Left ventricle myocardium inferior (tissue), 1 donor: ENCODE measurements around the gene CD82. TPM values are rescaled to one million over a fixed set of nuclear protein-coding genes. Genes with fewer than 3 reads are reported as not detected.

Experiments
- DNase-seq: peaks from one replicate; pipeline ENCODE4 v3.0.0-alpha.2; 2020
- H3K27ac ChIP-seq: fragments of 200-600 bp; replicated peaks from 2 replicates; pipeline ENCODE4 v1.8.0; 2021
- H3K27me3 ChIP-seq: fragments of 200-600 bp; 2 replicates; pipeline ENCODE4 v1.8.0; 2021; ENCODE audit warnings: low read depth
- H3K36me3 ChIP-seq: fragments of 200-600 bp; 2 replicates; pipeline ENCODE4 v1.8.0; 2021
- H3K4me1 ChIP-seq: fragments of 200-600 bp; 2 replicates; pipeline ENCODE4 v1.8.0; 2021
- H3K4me3 ChIP-seq: fragments of 200-600 bp; 2 replicates; pipeline ENCODE4 v1.8.0; 2021; ENCODE audit warnings: mild to moderate bottlenecking, moderate library complexity
- H3K9me3 ChIP-seq: fragments of 200-600 bp; replicated peaks from 2 replicates; pipeline ENCODE4 v1.8.0; 2021
- intact Hi-C: fragments of 100-400 bp; cut with micrococcal nuclease; formaldehyde crosslinking; loops from one replicate; pipeline ENCODE4 v1.11.0; 2022
- total RNA-seq: library from RNA; stranded (reverse); fragmentation: NEBNext Ultra II Directional; extraction: Animal tissue kit (Norgen Biotek cat#: 25700); gene quantifications from one replicate; pipeline ENCODE4 v1.2.1, GENCODE V29; 2021
- TF ChIP-seq, protein P1 (sequence below): fragments of 200-600 bp; IDR thresholded peaks from 2 replicates; pipeline ENCODE4 v1.8.0; 2021; ENCODE audit warnings: antibody characterized with exemption, mild to moderate bottlenecking, borderline replicate concordance
- donor health status: DM: no; HTN: yes; CAD: no; lungs with severe emphysema.

CD82 gene
- total RNA-seq, 1 donor from 2014 or later, result 49.6 TPM

DNA sequence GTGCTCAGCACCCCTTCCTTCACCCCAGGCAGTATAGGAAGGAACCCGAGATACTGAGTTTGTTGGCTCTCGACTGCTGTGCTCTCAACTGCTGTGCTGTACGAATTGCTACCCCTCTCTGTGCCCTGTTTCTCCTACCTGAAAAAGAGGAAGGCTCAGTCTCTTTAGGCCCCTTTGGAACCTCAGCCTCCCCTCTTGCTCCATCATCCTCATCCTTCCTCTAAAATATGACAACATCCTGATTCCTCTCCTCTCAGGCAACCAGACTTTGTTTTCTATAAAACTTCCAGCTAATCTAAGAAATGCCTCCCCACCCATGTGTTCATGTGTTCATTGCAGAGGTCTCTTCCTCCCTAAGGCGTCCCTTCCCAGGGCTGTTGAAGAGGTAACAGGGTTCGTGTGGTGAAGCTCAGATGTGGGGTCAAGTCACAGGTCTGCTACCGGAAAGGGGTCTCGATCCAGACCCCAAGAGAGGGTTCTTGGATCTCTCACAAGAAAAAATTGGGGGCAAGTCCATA is 35.5 kb upstream of the CD82 start:
- Histone ChIP-seq H3K4me1 (peaks cover 9% of the 10 kb centered on the region), H3K4me3 (no peak overlapping the region), H3K27ac (no peak overlapping the region), H3K27me3 (peaks cover 10% of the 10 kb centered on the region), H3K9me3 (no peaks in the 10 kb centered on the region), H3K36me3 (no peaks in the 10 kb centered on the region)
- TF ChIP-seq, protein P1, sequence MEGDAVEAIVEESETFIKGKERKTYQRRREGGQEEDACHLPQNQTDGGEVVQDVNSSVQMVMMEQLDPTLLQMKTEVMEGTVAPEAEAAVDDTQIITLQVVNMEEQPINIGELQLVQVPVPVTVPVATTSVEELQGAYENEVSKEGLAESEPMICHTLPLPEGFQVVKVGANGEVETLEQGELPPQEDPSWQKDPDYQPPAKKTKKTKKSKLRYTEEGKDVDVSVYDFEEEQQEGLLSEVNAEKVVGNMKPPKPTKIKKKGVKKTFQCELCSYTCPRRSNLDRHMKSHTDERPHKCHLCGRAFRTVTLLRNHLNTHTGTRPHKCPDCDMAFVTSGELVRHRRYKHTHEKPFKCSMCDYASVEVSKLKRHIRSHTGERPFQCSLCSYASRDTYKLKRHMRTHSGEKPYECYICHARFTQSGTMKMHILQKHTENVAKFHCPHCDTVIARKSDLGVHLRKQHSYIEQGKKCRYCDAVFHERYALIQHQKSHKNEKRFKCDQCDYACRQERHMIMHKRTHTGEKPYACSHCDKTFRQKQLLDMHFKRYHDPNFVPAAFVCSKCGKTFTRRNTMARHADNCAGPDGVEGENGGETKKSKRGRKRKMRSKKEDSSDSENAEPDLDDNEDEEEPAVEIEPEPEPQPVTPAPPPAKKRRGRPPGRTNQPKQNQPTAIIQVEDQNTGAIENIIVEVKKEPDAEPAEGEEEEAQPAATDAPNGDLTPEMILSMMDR, result no peak
- intact Hi-C loops, result loop anchor here (10.0 kb wide), 2 partner anchors 395 to 435 kb away; partner anchors contain the start of gene EXT2
- no peak for DNase-seq

DNA sequence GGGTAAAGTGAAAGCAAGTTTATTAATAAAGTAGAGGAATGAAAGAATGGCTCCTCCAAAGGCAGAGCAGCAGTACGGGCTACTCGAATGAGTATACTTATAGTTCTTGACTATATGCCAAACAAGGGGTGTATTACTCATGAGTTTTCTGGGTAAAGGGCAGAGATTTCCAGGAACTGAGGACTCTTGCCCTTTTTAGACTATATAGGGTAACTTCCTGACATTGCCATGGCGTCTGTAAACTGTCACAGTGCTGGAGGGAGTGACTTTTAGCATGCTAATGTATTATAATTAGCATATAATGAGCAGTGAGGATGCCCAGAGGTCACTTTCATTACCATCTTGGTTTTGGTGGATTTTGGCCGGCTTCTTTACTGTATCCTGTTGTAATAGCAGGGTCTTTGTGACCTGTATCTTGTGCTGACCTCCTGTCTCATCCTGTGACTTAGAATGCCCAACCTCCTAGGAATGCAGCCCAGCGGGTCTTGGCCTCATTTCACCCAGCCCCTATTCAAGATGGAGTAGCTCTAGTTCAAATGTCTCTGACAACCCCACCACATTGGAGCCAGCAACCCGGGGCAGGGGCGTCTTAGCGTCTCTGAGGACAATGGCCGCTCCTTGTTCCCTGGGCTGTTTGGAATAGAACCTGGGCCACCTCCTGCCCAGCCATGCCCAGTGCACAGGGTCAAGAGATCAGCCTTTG is 34.9 kb upstream of the CD82 start:
- no peaks in the 10 kb centered on the region for H3K9me3 ChIP-seq
- intact Hi-C loops, result loop anchor here (10.0 kb wide), 2 partner anchors 396 to 436 kb away; partner anchors contain the start of gene EXT2
- TF ChIP-seq, protein P1, result no peak
- H3K4me1 ChIP-seq, result peaks cover 9% of the 10 kb centered on the region
- H3K27ac ChIP-seq, result no peak overlapping the region
- DNase-seq, result no peak
- no peak overlapping the region for H3K4me3 ChIP-seq
- no peaks in the 10 kb centered on the region for H3K36me3 ChIP-seq
- H3K27me3 ChIP-seq, result peaks cover 10% of the 10 kb centered on the region

DNA sequence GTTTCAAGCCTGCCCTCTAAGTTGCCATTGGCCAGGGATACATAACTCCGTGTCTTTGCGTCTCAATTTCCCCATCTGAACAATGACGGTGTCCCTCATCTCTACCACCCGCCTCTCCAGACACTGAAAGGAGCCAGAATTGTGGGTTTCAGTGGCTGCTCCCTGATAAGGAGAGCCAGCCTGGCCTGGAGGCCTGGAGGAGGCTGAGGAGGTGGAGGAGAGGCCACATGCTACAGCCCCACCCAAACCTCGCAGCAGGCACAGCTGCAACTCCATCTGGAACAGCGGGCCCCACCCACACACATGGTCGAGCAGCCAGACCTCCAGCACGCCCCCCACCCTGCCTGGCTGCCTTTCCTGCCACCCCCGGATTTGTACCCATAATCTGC is 34.4 kb upstream of the CD82 start:
- Histone ChIP-seq H3K36me3 (no peaks in the 10 kb centered on the region), H3K4me1 (peaks cover 9% of the 10 kb centered on the region), H3K27ac (no peak overlapping the region), H3K4me3 (no peak overlapping the region), H3K27me3 (peaks cover 10% of the 10 kb centered on the region), H3K9me3 (no peaks in the 10 kb centered on the region)
- DNase-seq, result no peak
- TF ChIP-seq, protein P1, result no peak
- intact Hi-C loops, result loop anchor here (10.0 kb wide), 2 partner anchors 396 to 436 kb away; partner anchors contain the start of gene EXT2

DNA sequence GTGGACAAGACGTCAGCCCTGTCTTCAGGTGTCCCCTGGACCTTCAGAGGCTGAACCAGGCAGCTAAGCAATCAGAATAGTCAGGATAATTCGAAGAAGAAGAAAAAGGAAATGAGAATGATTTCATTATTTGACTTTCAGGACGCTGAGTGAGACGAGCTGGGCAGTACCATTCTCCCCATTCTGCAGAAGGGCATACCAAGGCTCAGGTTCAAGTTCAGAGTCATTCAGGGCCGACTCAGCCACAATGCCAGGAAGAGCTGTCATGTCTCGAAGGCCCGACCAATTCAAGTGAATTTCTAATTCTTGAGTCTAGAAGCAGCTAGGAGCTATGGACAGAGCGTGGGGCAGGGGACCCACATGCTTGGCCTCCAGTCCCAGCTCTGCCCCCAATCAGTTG is 33.8 kb upstream of the CD82 start:
- Histone ChIP-seq H3K4me3 (no peak overlapping the region), H3K36me3 (no peaks in the 10 kb centered on the region), H3K27ac (no peak overlapping the region), H3K9me3 (no peaks in the 10 kb centered on the region), H3K4me1 (peaks cover 8% of the 10 kb centered on the region), H3K27me3 (peaks cover 6% of the 10 kb centered on the region)
- TF ChIP-seq, protein P1, result no peak
- intact Hi-C loops, result loop anchor here (10.0 kb wide), 2 partner anchors 397 to 437 kb away; partner anchors contain the start of gene EXT2
- DNase-seq, result no peak

DNA sequence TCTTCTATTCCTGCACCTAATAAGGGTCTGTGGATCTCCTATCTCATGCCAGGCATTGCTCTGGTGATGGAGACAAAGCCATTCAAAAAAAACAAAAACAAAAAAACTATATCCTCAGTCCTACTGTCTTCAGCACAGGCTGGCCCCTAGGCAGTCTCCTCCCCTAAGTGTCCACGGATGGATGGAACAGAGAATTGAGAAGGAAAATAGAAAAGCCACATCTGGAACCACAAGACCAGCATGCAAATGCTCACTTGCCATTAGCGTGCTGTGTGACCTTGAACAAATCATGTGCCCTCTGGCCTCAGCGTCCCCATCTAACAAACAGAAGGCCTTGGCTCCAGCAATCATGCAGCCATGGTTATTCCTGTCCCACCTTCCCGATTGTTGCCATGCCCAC is 32.7 kb upstream of the CD82 start:
- Histone ChIP-seq H3K27me3 (peaks cover 5% of the 10 kb centered on the region), H3K9me3 (no peaks in the 10 kb centered on the region), H3K27ac (no peak overlapping the region), H3K4me1 (peaks cover 5% of the 10 kb centered on the region), H3K36me3 (no peaks in the 10 kb centered on the region), H3K4me3 (no peak overlapping the region)
- TF ChIP-seq, protein P1, result no peak
- no peak for DNase-seq
- intact Hi-C loops, result loop anchor here (10.0 kb wide), 2 partner anchors 398 to 438 kb away; partner anchors contain the start of gene EXT2
